Uterine smooth muscle cell (primary cell): ENCODE results near the gene NUF2. TPM values are rescaled to one million over a fixed set of nuclear protein-coding genes. Genes with fewer than 3 reads are reported as not detected.

Experiments used
- total RNA-seq: library from RNA; depleted of rRNA; stranded (reverse); fragments of >200 nt; gene quantifications from 2 replicates; pipeline ENCODE4 v1.2.3, GENCODE V29; 2014

NUF2 gene
- 9.5 and 68.5 TPM in 2 replicates for total RNA-seq

GRCh38 chr1:163321311-163322305, at the start of gene NUF2:
TSS of gene NUF2 (plus strand) at chr1:163321954. CDS start at chr1:163326052, 4,098 bp downstream.

Other genes starting within 250 kb of the NUF2 start
- gene RGS5, start 119.0 kb upstream of the NUF2 start, total RNA-seq = 6.2 TPM in 2 replicates